PC-9 (cell line): Measurements from ENCODE around the gene LRMDA. TPM values are rescaled to one million over a fixed set of nuclear protein-coding genes. Genes with fewer than 3 reads are reported as not detected.
A peak's percentile ranks its signal among the peaks of the same experiment; 100 is the strongest.

Experiments used
- BruUV-seq: library from RNA; stranded (reverse); fragments of 400-500 nt; replicated peaks from 2 replicates; lab custom pipeline; 2021; lab: Mats Ljungman, UMichigan
- CTCF ChIA-PET: fragments of 300-600 bp; sonication (Branson Sonifier 250); formaldehyde crosslinking; loops from one replicate; lab custom pipeline; 2022; ENCODE audit warnings: antibody characterized with exemption; lab: Charles Lee
- POLR2A ChIA-PET: fragments of 300-600 bp; sonication (Branson Sonifier 250); formaldehyde crosslinking; loops from one replicate; lab custom pipeline; 2022; ENCODE audit warnings: antibody characterized with exemption; ENCODE audit not compliant: unreplicated experiment; lab: Charles Lee
- DNase-seq, 2 experiments: peaks; one replicate each; pipeline versions ENCODE4 v3.0.0 to v3.0.0-alpha.2; 2015 to 2022; ENCODE audit warnings: mixed read lengths in 1 of 2
- H2AFZ ChIP-seq: fragments of 200-600 bp; sonication (generic); 2 replicates; pipeline ENCODE4 v1.8.1; 2017; ENCODE audit warnings: antibody characterized with exemption
- H3F3A ChIP-seq: fragments of 200-600 bp; sonication (generic); 2 replicates; pipeline ENCODE4 v1.8.1; 2017; ENCODE audit warnings: antibody characterized with exemption, mild to moderate bottlenecking, low read depth; ENCODE audit not compliant: insufficient read depth
- H3K27ac ChIP-seq: fragments of 200-600 bp; sonication (generic); 2 replicates; pipeline ENCODE4 v1.6.1; 2016; ENCODE audit warnings: mixed run types
- H3K27me3 ChIP-seq: fragments of 200-600 bp; sonication (generic); 2 replicates; pipeline ENCODE4 v1.6.1; 2016; ENCODE audit warnings: low read depth, mixed run types; ENCODE audit not compliant: insufficient read depth
- H3K36me3 ChIP-seq: fragments of 200-600 bp; sonication (generic); 2 replicates; pipeline ENCODE4 v1.6.1; 2016; ENCODE audit warnings: low read depth, mixed run types
- H3K4me1 ChIP-seq: fragments of 200-600 bp; sonication (generic); replicated peaks from 2 replicates; pipeline ENCODE4 v1.6.1; 2016; ENCODE audit warnings: mixed run types; ENCODE audit not compliant: insufficient read depth
- H3K4me2 ChIP-seq: fragments of 200-600 bp; sonication (generic); 2 replicates; pipeline ENCODE4 v1.6.1; 2017; ENCODE audit warnings: mixed run types
- H3K4me3 ChIP-seq: fragments of 200-600 bp; sonication (generic); 2 replicates; pipeline ENCODE4 v1.6.1; 2016; ENCODE audit warnings: mixed run types
- H3K79me2 ChIP-seq: fragments of 200-600 bp; sonication (generic); 2 replicates; pipeline ENCODE4 v1.6.1; 2017; ENCODE audit warnings: low read depth, mixed run types
- H3K9me2 ChIP-seq: fragments of 200-600 bp; sonication (generic); 2 replicates; pipeline ENCODE4 v1.8.1; 2017; ENCODE audit warnings: mild to moderate bottlenecking; ENCODE audit not compliant: insufficient read depth
- H3K9me3 ChIP-seq: fragments of 200-600 bp; sonication (generic); 2 replicates; pipeline ENCODE4 v1.8.1; 2016; ENCODE audit warnings: low read depth; ENCODE audit not compliant: insufficient read depth
- H4K20me1 ChIP-seq: fragments of 200-600 bp; sonication (generic); 2 replicates; pipeline ENCODE4 v1.8.1; 2017; ENCODE audit not compliant: insufficient read depth
- EZH2 ChIP-seq: fragments of 200-600 bp; sonication (generic); IDR thresholded peaks from 2 replicates; pipeline ENCODE4 v1.8.0; 2017; ENCODE audit warnings: antibody characterized with exemption, low read depth
- intact Hi-C: fragments of 100-400 bp; cut with micrococcal nuclease; formaldehyde crosslinking; loops from one replicate; pipeline ENCODE4 v1.10.0; 2022; ENCODE audit not compliant: unreplicated experiment
- total RNA-seq: library from RNA; stranded (reverse); gene quantifications from 2 replicates; pipeline ENCODE4 v1.2.3, GENCODE V29; 2021
- TF ChIP-seq, protein P1 (sequence below): fragments of 200-600 bp; sonication (generic); conservative IDR thresholded peaks from 2 replicates; pipeline ENCODE4 v1.6.1; 2017; ENCODE audit warnings: mixed run types, antibody characterized with exemption, mild to moderate bottlenecking, moderate library complexity

Gene LRMDA
- total RNA-seq, 1 experiment from 2014 or later, result not detected

DNA sequence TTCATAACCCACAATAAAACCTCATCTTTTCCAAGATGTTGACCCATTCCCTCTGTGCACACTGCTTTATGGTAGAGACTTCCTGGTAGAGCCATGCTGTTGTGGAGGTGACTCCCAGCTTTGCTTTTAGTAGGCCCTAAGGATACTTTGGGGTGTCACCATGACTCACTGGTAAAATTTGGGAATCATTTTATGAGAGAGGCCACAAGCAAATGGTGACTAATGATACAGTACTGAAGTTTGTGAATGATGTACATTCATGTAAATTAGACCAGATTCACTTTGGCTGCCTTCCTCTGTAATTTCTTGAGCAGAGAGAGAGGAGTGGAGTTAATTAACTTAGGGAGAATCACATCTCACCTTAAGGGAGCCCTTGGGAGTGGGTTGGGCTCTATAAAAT lies 686.5 kb downstream of the LRMDA start:
- no peak overlapping the region for H3K4me2 ChIP-seq
- intact Hi-C loops, result no loop called here
- no peaks in the 10 kb centered on the region for H3K27me3 ChIP-seq
- no peak overlapping the region for H3K4me3 ChIP-seq
- no peak overlapping the region for H2AFZ ChIP-seq
- no TSS peak for BruUV-seq
- no peaks in the 10 kb centered on the region for H3K9me3 ChIP-seq
- H3K27ac ChIP-seq, result no peak overlapping the region
- H3K36me3 ChIP-seq, result no peaks in the 10 kb centered on the region
- no peaks in the 10 kb centered on the region for H3K9me2 ChIP-seq
- no peak for TF ChIP-seq EZH2
- TF ChIP-seq, protein P1, sequence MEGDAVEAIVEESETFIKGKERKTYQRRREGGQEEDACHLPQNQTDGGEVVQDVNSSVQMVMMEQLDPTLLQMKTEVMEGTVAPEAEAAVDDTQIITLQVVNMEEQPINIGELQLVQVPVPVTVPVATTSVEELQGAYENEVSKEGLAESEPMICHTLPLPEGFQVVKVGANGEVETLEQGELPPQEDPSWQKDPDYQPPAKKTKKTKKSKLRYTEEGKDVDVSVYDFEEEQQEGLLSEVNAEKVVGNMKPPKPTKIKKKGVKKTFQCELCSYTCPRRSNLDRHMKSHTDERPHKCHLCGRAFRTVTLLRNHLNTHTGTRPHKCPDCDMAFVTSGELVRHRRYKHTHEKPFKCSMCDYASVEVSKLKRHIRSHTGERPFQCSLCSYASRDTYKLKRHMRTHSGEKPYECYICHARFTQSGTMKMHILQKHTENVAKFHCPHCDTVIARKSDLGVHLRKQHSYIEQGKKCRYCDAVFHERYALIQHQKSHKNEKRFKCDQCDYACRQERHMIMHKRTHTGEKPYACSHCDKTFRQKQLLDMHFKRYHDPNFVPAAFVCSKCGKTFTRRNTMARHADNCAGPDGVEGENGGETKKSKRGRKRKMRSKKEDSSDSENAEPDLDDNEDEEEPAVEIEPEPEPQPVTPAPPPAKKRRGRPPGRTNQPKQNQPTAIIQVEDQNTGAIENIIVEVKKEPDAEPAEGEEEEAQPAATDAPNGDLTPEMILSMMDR, result no peak
- H3F3A ChIP-seq, result no peaks in the 10 kb centered on the region; the same call in 1 of the 2 replicates
- ChIA-PET POLR2A (no interaction called here), CTCF (no interaction called here)
- DNase-seq, result peak in 1 of 2 experiments; percentile 57
- no peaks in the 10 kb centered on the region for H4K20me1 ChIP-seq
- H3K4me1 ChIP-seq, result peaks cover 40% of the 10 kb centered on the region
- no peaks in the 10 kb centered on the region for H3K79me2 ChIP-seq

DNA sequence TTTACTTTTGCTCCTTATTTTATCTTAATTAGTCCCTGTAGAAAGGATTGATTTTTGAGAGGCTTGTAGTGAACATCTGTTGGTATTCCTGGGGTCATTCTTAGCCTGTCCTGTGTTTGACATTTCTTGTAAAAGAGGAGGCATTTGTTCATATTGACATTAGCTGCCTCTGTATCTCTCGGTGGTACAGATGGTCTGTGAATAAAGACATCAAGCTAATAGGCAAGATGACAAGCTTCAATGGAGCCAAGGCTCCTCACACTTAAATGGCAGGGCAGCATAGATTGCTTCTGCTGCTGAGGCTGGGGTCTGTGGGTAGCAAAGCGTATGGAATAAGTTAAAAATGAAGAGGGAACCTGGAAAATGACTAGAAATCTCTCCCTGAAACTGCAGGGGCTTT lies 687.6 kb downstream of the LRMDA start:
- no peak for TF ChIP-seq EZH2
- TF ChIP-seq, protein P1, result no peak
- Histone ChIP-seq H4K20me1 (no peaks in the 10 kb centered on the region), H3K4me3 (no peak overlapping the region), H2AFZ (no peak overlapping the region), H3K27me3 (no peaks in the 10 kb centered on the region), H3K4me2 (no peak overlapping the region), H3K9me2 (no peaks in the 10 kb centered on the region), H3F3A (no peaks in the 10 kb centered on the region), H3K27ac (no peak overlapping the region), H3K79me2 (no peaks in the 10 kb centered on the region), H3K9me3 (no peaks in the 10 kb centered on the region), H3K36me3 (no peaks in the 10 kb centered on the region), H3K4me1 (peaks cover 32% of the 10 kb centered on the region)
- ChIA-PET CTCF (no interaction called here), POLR2A (no interaction called here)
- no peak for DNase-seq
- intact Hi-C loops, result no loop called here
- BruUV-seq, result no TSS peak

DNA sequence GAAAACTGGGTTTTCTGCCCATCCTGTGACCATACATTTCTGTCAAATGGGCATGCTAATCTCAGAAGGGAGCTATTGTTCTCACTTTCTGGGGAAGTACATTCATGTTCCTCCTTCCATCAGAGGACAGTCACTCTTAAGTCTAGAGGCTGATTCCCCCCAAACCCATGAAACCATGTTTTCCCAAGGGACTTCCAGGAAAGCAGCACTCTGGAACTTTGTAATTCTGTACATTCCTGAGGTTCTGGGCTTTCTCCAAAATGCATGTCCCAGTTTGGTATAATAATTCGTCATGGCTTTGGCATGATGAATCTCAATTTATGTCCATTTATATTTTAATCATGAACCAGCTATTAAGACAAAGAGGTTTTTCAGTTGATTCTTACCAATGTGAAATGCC lies 688.1 kb downstream of the LRMDA start:
- intact Hi-C loops, result no loop called here
- DNase-seq, result no peak
- POLR2A ChIA-PET, result no interaction called here

More for the DNA sequence above, 688.1 kb downstream of the LRMDA start:
- no peaks in the 10 kb centered on the region for H4K20me1 ChIP-seq
- no peak overlapping the region for H2AFZ ChIP-seq
- BruUV-seq, result no TSS peak
- TF ChIP-seq EZH2, result no peak
- TF ChIP-seq, protein P1, result no peak
- H3K4me3 ChIP-seq, result no peak overlapping the region
- H3K79me2 ChIP-seq, result no peaks in the 10 kb centered on the region
- H3K9me2 ChIP-seq, result no peaks in the 10 kb centered on the region
- no peaks in the 10 kb centered on the region for H3K9me3 ChIP-seq
- no peaks in the 10 kb centered on the region for H3K36me3 ChIP-seq
- no peaks in the 10 kb centered on the region for H3K27me3 ChIP-seq
- peaks cover 28% of the 10 kb centered on the region for H3K4me1 ChIP-seq
- H3K27ac ChIP-seq, result no peak overlapping the region
- no peak overlapping the region for H3K4me2 ChIP-seq
- H3F3A ChIP-seq, result no peaks in the 10 kb centered on the region
- CTCF ChIA-PET, result no interaction called here
